Transverse colon (tissue), 4 donors: ENCODE measurements around the gene PSMD14. TPM values are rescaled to one million over a fixed set of nuclear protein-coding genes. Genes with fewer than 3 reads are reported as not detected.
A peak's percentile ranks its signal among the peaks of the same experiment; 100 is the strongest.

Experiments used
- DNase-seq: peaks from one replicate; pipeline ENCODE4 v3.0.0-alpha.2; 2019
- H3K27ac ChIP-seq, 4 donors: fragments of 200-600 bp; sonication (generic); 2 replicates each; pipeline ENCODE4 v1.5.1; 2016 to 2018; ENCODE audit warnings: inconsistent platforms in 4 of 4
- H3K27me3 ChIP-seq: fragments of 200-600 bp; sonication (generic); 2 replicates; pipeline ENCODE4 v1.5.1; 2017; ENCODE audit warnings: inconsistent platforms
- H3K36me3 ChIP-seq, 4 donors: fragments of 200-600 bp; sonication (generic); 2 replicates each; pipeline ENCODE4 v1.5.1; 2017 to 2019; ENCODE audit warnings: inconsistent platforms in 4 of 4
- H3K4me1 ChIP-seq, 4 donors: fragments of 200-600 bp; sonication (generic); 2 replicates each; pipeline ENCODE4 v1.5.1; 2017 to 2020; ENCODE audit warnings: inconsistent platforms in 4 of 4
- H3K4me3 ChIP-seq, 4 donors: fragments of 200-600 bp; sonication (generic); 1 replicate in 1 of 4; 2 replicates in 3 of 4; pipeline versions ENCODE4 v1.5.1 to v1.6.1; 2017 to 2019; ENCODE audit warnings: inconsistent platforms in 4 of 4
- H3K9me3 ChIP-seq, 2 donors: fragments of 200-600 bp; sonication (generic); 2 replicates each; pipeline ENCODE4 v1.5.1; 2017 to 2019; ENCODE audit warnings: inconsistent platforms in 2 of 2
- CTCF ChIP-seq, 5 experiments: fragments of 200-600 bp in 3 of 5; fragments of 450-650 bp in 2 of 5; sonication (generic) in 3 of 5; IDR thresholded peaks; 1 replicate in 2 of 5; 2 replicates in 3 of 5; pipeline ENCODE4 v1.5.1; 2016 to 2017; ENCODE audit warnings: antibody characterized with exemption in 5 of 5, inconsistent platforms in 3 of 5, mild to moderate bottlenecking in 2 of 5, moderate library complexity in 1 of 5
- EP300 ChIP-seq: sonication (generic); formaldehyde crosslinking; IDR thresholded peaks from one replicate; pipeline ENCODE4 v1.6.1; 2017; ENCODE audit warnings: antibody characterized with exemption, low read depth
- POLR2A ChIP-seq: fragments of 450-650 bp; IDR thresholded peaks from one replicate; pipeline ENCODE4 v1.6.1; 2016; ENCODE audit warnings: antibody characterized with exemption, mild to moderate bottlenecking, moderate library complexity
- POLR2AphosphoS5 ChIP-seq, 3 donors: sonication (generic); formaldehyde crosslinking; IDR thresholded peaks; one replicate each; pipeline ENCODE4 v1.6.1; 2016; ENCODE audit warnings: antibody characterized with exemption in 3 of 3
- WGBS, 2 donors: methylation state at CpG; one replicate each; pipeline ENCODE4 v1.1.5; 2018; ENCODE audit warnings: low coverage in 1 of 2; 5-methylcytosine and 5-hydroxymethylcytosine counted together
- in situ Hi-C, 4 donors: fragments of 200-750 bp; cut with MboI; loops; one replicate each; pipeline versions ENCODE4 v1.15.0 to v1.15.1; 2017; ENCODE audit warnings: low sequenced_read_pairs in 3 of 4, low pct_ligation_motif_present in 1 of 4, low pct_unique_long_range_greater_than_20kb in 1 of 4
- intact Hi-C: fragments of 100-400 bp; cut with DNase I; formaldehyde crosslinking; loops from one replicate; pipeline ENCODE4 v1.15.1; 2023; ENCODE audit warnings: low total_unique reads
- total RNA-seq, 4 donors: library from RNA; depleted of rRNA; stranded (reverse); fragments of >200 nt; gene quantifications; one replicate each; pipeline ENCODE4 v1.1.0, GENCODE V29; 2016

Gene PSMD14
- total RNA-seq, 4 donors from 2014 or later, result 5.2 to 30.1 (median 22.6) TPM

DNA sequence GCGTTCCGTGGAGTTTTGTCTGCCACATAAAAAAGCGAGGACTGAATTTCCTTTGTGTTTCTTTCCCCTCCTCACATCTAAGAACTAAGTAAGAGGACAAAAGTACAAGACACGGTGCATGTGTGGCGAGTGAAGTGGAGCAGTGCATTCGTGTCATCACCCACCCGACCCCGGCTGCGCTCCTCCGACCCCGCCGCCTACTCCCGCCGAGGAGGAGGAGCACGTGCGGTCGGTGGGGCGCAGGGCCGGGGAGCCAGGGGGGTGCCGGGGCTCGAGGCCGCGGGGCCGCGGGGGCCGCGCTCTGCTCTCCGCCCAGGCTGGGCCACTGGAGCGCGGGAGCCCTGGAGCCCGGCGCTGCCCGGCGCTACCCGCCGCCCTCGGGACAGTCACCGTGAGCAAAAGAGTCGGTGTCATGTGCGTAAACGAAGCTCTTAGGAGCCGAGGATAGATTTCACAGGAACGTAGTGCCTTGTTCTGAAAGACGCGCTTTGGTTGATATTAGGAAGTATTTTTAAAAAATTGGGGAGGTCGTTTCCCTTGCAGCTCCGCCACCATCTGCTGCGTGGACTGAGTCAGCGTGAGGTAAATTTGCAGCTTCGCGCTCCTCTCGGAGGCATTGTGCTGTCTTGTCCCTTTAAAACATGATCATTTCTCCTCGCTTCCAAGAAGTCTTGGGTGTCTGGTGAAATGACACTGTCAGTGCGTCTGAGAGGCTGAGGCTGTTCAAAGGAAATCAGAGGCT lies 118.9 kb downstream of the PSMD14 start:
- H3K27ac ChIP-seq, result no peak overlapping the region
- H3K4me3 ChIP-seq, result peak overlapping the region in 2 of 4 donors; percentile 27 to 41
- WGBS, 2 donors, result 8 to 10% methylated on average over 2 to 41 of the region's 54 CpGs
- in situ Hi-C loops, result no loop called here
- H3K9me3 ChIP-seq, result no peaks in the 10 kb centered on the region
- peaks cover 5 to 27% (median 21%) of the 10 kb centered on the region in 4 donors for H3K4me1 ChIP-seq
- intact Hi-C loops, result no loop called here
- H3K27me3 ChIP-seq, result peaks cover 100% of the 10 kb centered on the region
- no peak for TF ChIP-seq CTCF (IDR thresholded peaks at IDR 0.05)
- TF ChIP-seq EP300, result no peak
- no peak for TF ChIP-seq POLR2A
- TF ChIP-seq POLR2AphosphoS5 (IDR thresholded peaks at IDR 0.05), result no peak
- H3K36me3 ChIP-seq, result no peaks in the 10 kb centered on the region
- no peak for DNase-seq

DNA sequence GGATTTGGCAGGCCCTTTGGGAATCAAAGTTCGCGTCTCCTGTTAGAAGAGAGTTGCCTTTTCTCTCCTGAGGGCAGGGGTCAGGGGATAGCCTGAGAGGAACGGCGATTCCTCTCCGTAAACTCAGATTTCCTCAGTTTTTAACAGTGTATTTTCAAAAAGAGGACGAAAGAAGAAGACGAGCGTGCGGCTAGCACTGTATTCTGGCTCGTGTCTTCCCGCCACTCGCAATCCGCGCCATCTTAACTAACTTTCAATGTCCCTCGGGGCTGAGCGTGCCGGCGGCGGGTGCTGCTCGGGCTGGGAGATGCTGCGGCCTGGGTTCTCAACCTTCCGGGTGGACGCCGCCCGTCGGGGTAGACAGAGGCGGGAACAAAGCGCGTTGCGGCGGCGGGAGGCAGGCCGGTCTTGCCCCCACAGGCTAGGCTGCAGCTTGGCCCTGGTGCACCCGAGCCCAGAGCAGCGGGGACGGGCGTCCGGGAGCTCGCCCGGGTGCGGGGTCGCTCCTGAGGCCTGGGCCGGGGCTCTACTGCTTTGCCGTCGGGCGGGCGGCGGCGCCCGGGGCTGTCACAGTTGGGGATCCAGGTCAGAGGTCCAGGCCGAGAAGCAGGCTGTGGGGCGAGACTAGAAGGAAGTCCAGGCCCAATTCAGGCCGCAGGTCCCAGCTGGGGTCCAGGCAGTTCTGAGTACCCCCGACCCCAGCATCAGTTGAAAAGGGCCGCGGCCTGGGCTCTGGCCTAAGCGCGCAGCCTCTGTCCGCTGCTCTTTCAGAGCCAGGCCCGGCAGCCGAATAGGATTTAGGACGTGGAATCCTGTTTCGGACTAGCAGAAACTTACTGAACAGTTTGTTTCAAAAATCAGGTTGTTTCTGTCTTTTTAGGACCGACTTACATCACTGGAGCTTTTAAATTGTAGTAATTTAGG lies 119.7 kb downstream of the PSMD14 start:
- intact Hi-C loops (no loop called here), in situ Hi-C loops (no loop called here)
- WGBS, 2 donors, result 64 to 86% methylated on average over 2 to 60 of the region's 64 CpGs
- no peaks in the 10 kb centered on the region for H3K9me3 ChIP-seq
- no peaks in the 10 kb centered on the region for H3K36me3 ChIP-seq
- H3K4me1 ChIP-seq, result peaks cover 5 to 27% (median 21%) of the 10 kb centered on the region in 4 donors
- no peak for TF ChIP-seq EP300
- no peak for TF ChIP-seq POLR2AphosphoS5 (IDR thresholded peaks at IDR 0.05)
- peak overlapping the region in 1 of 4 donors; percentile 41 for H3K4me3 ChIP-seq
- H3K27ac ChIP-seq, result no peak overlapping the region
- H3K27me3 ChIP-seq, result peaks cover 100% of the 10 kb centered on the region
- DNase-seq, result no peak

DNA sequence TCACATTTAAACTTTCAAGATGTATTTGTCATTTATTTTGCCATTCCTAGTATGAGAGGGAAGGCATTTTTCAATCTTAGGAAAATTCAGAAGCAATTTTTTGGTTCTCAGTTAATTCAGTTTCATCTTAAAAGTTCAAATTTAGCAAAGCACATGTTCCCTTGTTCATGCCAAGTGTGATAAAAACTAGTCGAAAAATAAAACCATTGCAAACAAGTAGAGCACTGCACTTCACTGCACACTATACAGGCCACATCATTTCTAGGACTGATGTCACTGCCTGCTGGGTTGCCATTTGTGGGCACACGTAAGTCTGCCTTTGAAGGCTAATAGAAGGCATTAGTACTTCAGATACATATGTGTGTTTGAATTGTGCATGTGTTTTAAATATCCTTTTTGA lies 122.2 kb downstream of the PSMD14 start:
- peaks cover 99% of the 10 kb centered on the region for H3K27me3 ChIP-seq
- no peak for TF ChIP-seq CTCF (IDR thresholded peaks at IDR 0.05)
- TF ChIP-seq POLR2A, result no peak
- TF ChIP-seq EP300, result no peak
- no peak for TF ChIP-seq POLR2AphosphoS5 (IDR thresholded peaks at IDR 0.05)
- WGBS, 2 donors, result 70% methylated on average over 2 of the region's 2 CpGs

GRCh38 chr2:161432107-161432506 lies 123.9 kb downstream of the PSMD14 start:
- Histone ChIP-seq H3K4me1 (peaks cover 0 to 7% (median 6%) of the 10 kb centered on the region in 4 donors), H3K9me3 (no peaks in the 10 kb centered on the region), H3K36me3 (no peaks in the 10 kb centered on the region), H3K27me3 (peaks cover 91% of the 10 kb centered on the region), H3K27ac (no peak overlapping the region), H3K4me3 (no peak overlapping the region)
- in situ Hi-C loops, result no loop called here
- no peak for TF ChIP-seq POLR2A
- no peak for TF ChIP-seq POLR2AphosphoS5 (IDR thresholded peaks at IDR 0.05)
- no peak for TF ChIP-seq CTCF (IDR thresholded peaks at IDR 0.05)
- no peak for TF ChIP-seq EP300
- 72 to 88% methylated on average over 3 of the region's 3 CpGs for WGBS, 2 donors
- intact Hi-C loops, result no loop called here
- no peak for DNase-seq

More for the DNA sequence above, 122.2 kb downstream of the PSMD14 start:
- intact Hi-C loops, result no loop called here
- no peak overlapping the region for H3K27ac ChIP-seq
- no peak for DNase-seq
- H3K36me3 ChIP-seq, result no peaks in the 10 kb centered on the region
- no peak overlapping the region for H3K4me3 ChIP-seq
- H3K4me1 ChIP-seq, result peaks cover 0 to 12% (median 8%) of the 10 kb centered on the region in 4 donors
- H3K9me3 ChIP-seq, result no peaks in the 10 kb centered on the region
- in situ Hi-C loops, result no loop called here
